Superior temporal gyrus (tissue), 1 donor: ENCODE results near the gene AMY2A.
"Not testable (repeated sequence)": the region's sequence is repeated elsewhere in the genome, so short reads cannot be mapped to it uniquely, and the experiment has no call there.

Source experiments
- DNase-seq: peaks from one replicate; pipeline ENCODE4 v3.0.0-alpha.2; 2016; ENCODE audit errors: extremely low spot score

AMY2A gene

DNA sequence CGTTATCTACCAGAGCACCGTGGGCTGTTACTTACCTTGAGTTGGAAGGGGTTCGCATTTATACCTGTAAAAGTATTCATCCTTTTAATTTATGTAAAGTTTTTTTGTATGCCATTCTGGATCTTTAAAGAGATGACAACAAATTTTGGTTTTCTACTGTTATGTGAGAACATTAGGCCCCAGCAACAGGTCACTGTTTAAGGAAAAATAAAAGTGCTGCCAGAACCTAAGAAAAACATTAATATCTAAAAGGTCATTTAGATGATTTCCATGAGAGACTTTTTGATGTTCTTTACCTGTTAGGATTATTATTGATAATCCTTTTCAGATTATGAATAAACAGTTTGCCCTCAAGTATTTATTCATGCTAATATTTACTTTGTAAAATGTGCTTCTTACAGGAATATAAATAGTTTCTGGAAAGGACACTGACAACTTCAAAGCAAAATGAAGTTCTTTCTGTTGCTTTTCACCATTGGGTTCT is at the start of gene AMY2A:
Gene AMY2A (plus strand): TSS at position 434 of the 484 bp plus-strand sequence. CDS start 14 bp downstream, at position 448.
- DNase-seq = not testable (repeated sequence)

- no peak for DNase-seq
Measured at GRCh38 chr1:103569493-103569892, 47.7 kb upstream of the AMY2A start.

DNA sequence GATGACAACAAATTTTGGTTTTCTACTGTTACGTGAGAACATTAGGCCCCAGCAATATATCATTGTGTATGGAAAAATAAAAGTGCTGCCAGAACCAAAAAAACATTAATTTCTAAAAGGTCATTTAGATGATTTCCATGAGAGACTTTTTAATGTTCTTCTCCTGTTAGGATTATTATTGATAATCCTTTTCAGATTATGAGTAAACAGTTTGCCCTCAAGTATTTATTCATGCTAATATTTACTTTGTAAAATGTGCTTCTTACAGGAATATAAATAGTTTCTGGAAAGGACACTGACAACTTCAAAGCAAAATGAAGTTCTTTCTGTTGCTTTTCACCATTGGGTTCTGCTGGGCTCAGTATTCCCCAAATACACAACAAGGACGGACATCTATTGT is 45.9 kb upstream of the AMY2A start, which contains the start of gene AMY2B:
Gene AMY2B (plus strand): TSS at position 301 of the 400 bp plus-strand sequence. CDS start 14 bp downstream, at position 315.
- not testable (repeated sequence) for DNase-seq

DNA sequence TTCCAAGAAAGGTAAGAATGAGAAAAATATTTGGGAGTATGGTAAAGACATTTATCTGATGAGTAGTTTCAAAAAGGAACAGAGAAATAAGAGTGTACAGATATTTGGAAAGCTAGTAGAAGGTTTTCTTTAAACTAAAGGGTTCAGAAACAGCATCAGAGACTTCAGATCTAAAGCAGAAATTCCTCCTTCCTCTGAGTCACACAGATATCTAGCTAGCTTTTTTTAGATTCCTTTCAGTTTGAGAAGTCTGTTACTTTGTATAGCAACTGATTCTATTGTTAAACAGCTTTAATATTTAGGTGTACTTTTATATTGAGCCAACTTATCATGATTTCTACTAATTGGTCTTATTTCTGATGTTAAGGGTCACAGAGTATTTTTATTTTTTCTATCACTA is 41.2 kb upstream of the AMY2A start:
- no peak for DNase-seq

GRCh38 chr1:103576784-103577183 is 40.4 kb upstream of the AMY2A start:
- DNase-seq = not testable (repeated sequence)

DNA sequence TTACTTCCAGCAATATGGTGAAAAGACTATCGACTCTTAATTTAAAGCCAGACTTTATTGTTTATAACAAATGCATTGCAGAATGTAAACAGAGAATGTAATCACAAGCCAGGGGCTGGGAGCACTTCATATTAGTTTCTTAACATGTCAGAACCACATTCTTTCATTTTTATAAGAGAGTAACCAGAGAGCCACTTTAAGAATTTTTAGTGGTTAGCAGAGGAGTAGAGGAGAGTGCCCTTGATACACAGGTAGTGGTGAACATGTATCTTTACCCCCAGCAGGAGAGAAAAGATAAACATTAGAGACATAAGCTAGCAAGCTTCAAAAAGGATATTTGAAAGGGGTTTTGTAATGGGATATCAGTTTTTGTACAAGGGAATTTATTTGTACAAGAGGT is 34.8 kb upstream of the AMY2A start:
- no peak for DNase-seq

DNA sequence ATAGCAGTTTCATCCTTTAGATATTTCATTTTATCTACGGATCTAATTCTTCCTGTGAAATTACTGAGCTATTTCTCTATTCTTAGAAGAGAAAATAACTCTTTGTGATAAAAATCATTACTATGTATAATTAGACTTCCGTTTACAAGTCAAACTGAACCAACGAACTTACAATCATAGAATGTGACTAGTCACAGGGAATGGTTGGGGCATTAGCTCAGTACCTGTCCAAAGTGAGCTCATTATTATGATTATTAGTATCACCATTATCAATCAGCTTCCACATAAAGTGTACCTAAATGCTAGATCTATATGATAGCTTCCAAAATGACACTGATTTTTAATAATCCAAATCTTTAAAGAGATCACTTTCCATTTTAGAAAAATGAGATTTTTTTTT is 33.3 kb upstream of the AMY2A start:
- DNase-seq = no peak

- no peak for DNase-seq
Measured at GRCh38 chr1:103584537-103584936, 32.7 kb upstream of the AMY2A start.

DNA sequence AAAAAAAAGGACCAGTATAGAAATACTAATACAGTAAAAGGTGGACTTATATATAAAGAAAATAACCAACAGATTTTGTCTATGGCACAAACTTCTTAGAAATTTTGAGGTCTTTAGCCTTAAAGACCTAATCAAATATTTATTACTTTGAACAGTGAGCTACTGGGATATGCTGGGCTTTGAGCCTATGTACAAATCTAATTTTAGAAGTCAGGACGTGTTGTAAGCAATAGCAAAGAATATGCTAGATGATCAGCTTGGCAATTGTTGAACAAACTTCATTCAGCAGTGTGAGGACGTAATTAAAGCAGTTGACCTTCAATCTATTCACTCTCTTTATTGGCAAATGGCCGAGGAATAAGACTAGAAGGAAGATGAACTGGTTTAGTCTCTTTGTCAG is 14.5 kb upstream of the AMY2A start:
- not testable (repeated sequence) for DNase-seq

- DNase-seq = no peak
Measured at GRCh38 chr1:103616362-103616761, 865 bp upstream of the AMY2A start.

DNA sequence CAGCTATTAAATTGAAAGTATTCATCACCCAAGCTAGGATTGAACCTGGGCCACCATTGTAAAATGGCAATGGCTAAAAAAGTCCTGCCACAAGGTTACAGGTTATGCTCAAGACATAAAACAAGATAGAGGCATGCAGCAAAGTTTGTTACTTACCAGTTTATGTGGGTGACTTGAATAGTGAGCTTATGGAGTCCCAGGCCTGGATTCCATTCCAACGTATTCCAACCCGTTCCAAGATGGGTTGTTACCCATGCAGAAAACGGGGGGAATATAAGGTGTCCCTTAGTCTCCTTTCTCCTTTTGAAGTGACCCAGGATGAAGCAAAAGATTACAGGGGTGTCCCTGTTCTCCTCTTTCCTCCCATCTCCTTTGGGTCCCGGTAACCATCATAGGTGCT is 10.2 kb downstream of the AMY2A start:
- DNase-seq = not testable (repeated sequence)

DNA sequence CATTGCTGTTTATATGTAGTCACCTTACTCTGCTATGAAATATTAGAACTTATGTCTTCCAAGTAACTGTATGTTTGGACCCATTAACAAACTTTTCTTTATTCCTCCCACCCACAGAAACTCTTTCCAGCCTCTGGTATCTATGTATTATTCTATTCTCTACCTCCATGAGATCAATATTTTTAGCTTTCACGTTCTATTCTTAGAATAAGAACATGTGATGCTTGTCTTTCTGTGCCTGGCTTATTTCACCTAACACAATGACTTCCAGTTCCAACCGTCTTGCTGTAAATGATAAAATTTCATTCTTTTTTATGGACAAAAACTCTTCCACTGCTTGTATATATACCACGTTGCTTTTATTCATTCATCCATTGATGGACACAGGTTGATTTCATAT is 24.0 kb downstream of the AMY2A start:
- DNase-seq = not testable (repeated sequence)

GRCh38 chr1:103643908-103644307 is 26.7 kb downstream of the AMY2A start:
- not testable (repeated sequence) for DNase-seq

DNA sequence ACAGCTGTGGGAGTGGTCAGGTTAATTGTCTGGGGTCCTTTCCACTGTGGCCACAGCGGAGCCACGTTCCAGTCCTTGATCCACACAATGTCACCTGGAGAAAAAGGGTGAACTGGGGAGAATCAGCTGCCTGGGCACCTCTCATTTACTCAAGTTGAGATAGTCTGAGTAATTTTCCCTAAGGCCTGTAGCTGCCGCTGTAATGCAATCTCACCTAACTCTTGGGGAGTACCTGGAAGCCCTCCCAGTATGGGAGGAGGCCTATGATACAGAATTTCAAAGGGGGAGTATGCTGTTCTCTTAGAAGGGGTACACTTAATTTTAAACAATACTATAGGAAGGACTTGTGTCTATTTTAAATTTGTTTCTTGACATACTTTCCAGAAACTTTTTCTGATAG is 33.1 kb downstream of the AMY2A start:
- not testable (repeated sequence) for DNase-seq

- not testable (repeated sequence) for DNase-seq
Measured at GRCh38 chr1:103650889-103651288, 33.7 kb downstream of the AMY2A start.

- not testable (repeated sequence) for DNase-seq
Measured at GRCh38 chr1:103654133-103654532, 36.9 kb downstream of the AMY2A start.

GRCh38 chr1:103655460-103655859 is 38.2 kb downstream of the AMY2A start, which contains the start of gene AMY1A:
Gene AMY1A (plus strand): TSS chr1:103655760. CDS start chr1:103656331, 571 bp downstream.
- DNase-seq = not testable (repeated sequence)
